ENCODE results near the gene PCBP1.
"Not testable (repeated sequence)": the region's sequence is repeated elsewhere in the genome, so short reads cannot be mapped to it uniquely, and the experiment has no call there.

The PCBP1 gene

DNA sequence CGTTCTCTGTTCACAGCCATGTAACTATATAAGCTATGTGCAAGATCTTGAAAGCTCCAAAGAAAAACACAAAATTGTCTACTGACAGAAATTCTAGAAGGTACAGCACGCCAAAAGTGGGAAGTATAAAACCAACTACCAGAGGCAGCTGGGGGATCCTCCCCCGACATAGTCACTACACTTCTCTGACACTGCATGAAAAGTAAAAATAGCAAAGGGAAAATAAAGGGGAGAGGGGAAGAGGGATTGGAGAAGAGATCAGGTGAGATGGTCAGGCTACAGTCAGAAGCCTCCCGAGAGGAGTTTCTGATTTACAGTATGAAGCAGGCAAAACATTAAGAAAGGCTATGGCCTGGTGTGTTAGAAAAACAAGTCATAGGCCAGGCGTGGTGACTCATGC, 39.8 kb upstream of the PCBP1 start:
- Histone ChIP-seq H3K27ac (ENCODE audit: low read depth in 2 of 2, low read length in 2 of 2) (peak overlapping the region in 1 of 2 donors; percentile 11), H3K4me1 (ENCODE audit: control insufficient read depth in 2 of 2, insufficient read depth in 2 of 2, low read length in 2 of 2) (peaks cover 0 to 5% of the 10 kb centered on the region in 2 donors), H3K27me3 (ENCODE audit: control insufficient read depth in 2 of 2, insufficient read depth in 2 of 2, low read length in 2 of 2) (no peaks in the 10 kb centered on the region), H3K9ac (ENCODE audit: low read depth in 1 of 2, low read length in 2 of 2) (no peak overlapping the region), H3K4me3 (ENCODE audit: low read length in 2 of 2) (no peak overlapping the region), H3K9me3 (ENCODE audit: control insufficient read depth in 2 of 2, low read length in 2 of 2) (no peaks in the 10 kb centered on the region), H3K36me3 (ENCODE audit: control insufficient read depth in 2 of 2, insufficient read depth in 2 of 2, low read length in 2 of 2) (peaks cover 8 to 24% of the 10 kb centered on the region in 2 donors)

DNA sequence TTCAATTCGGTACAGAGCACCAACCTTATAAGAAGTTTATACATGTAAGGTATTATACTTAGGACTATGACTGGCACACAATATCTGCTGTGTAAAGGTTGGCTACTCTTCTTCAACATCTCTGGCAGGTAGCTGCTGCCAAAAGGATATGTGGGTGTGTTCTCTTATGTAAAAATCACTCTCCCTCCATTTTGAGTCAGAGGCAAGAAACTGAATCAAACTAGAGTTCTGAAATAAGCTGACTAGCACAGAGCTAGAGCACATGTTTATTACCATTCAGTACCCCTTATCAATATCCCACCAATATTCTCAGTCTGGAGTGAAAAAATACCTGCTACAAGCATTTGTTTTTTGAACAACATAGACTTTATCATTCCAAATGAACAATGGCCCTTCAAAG, 38.0 kb upstream of the PCBP1 start:
- H3K9ac ChIP-seq (ENCODE audit: low read depth in 1 of 2, low read length in 2 of 2) = no peak overlapping the region
- H3K9me3 ChIP-seq (ENCODE audit: control insufficient read depth in 2 of 2, low read length in 2 of 2) = no peaks in the 10 kb centered on the region
- H3K27me3 ChIP-seq (ENCODE audit: control insufficient read depth in 2 of 2, insufficient read depth in 2 of 2, low read length in 2 of 2) = no peaks in the 10 kb centered on the region
- no peak overlapping the region for H3K4me3 ChIP-seq (ENCODE audit: low read length in 2 of 2)
- H3K27ac ChIP-seq (ENCODE audit: low read depth in 2 of 2, low read length in 2 of 2) = no peak overlapping the region
- peaks cover 0 to 2% of the 10 kb centered on the region in 2 donors for H3K4me1 ChIP-seq (ENCODE audit: control insufficient read depth in 2 of 2, insufficient read depth in 2 of 2, low read length in 2 of 2)
- peaks cover 11 to 24% of the 10 kb centered on the region in 2 donors for H3K36me3 ChIP-seq (ENCODE audit: control insufficient read depth in 2 of 2, insufficient read depth in 2 of 2, low read length in 2 of 2)

DNA sequence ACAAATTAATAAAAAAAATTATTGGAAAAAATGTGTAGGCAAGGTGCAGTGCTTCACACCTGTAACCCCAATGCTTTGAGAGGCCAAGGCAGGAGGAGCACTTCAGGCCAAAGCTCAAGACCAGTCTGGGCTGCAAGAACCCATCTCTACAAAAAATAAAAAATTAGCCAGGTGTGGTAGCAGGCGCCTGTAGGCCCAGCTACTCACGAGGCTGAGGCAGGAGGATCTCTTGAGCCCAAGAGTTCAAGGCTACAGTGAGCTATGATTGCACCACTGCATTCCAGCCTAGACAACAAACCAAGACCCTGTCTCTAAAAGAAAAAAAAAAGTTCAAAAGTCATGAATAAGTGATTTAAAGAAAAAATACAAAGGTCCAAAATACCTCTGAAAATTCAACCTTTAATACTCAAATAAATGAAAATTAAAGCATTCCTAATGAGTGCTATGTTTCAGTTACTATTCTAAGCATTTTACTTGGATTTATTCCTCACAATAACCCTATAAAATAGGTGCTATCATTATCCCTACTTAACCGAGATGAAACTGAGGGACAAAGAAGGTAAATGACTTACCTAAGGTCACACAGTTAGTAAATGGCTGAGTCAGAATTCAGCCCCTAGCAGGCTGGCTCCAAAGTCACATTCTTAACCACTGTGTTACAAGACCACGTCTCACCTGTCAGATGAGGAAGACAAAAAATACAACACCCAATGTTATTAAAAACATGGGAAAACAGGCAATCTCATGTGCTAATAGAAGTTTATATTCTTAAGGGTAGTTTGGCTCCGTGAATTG, 36.4 kb upstream of the PCBP1 start:
- H3K4me3 ChIP-seq (ENCODE audit: low read length in 2 of 2) = no peak overlapping the region
- no peak overlapping the region for H3K27ac ChIP-seq (ENCODE audit: low read depth in 2 of 2, low read length in 2 of 2)
- no peaks in the 10 kb centered on the region for H3K27me3 ChIP-seq (ENCODE audit: control insufficient read depth in 2 of 2, insufficient read depth in 2 of 2, low read length in 2 of 2)
- peaks cover 11 to 30% of the 10 kb centered on the region in 2 donors for H3K36me3 ChIP-seq (ENCODE audit: control insufficient read depth in 2 of 2, insufficient read depth in 2 of 2, low read length in 2 of 2)
- H3K9ac ChIP-seq (ENCODE audit: low read depth in 1 of 2, low read length in 2 of 2) = no peak overlapping the region
- H3K4me1 ChIP-seq (ENCODE audit: control insufficient read depth in 2 of 2, insufficient read depth in 2 of 2, low read length in 2 of 2) = no peaks in the 10 kb centered on the region
- H3K9me3 ChIP-seq (ENCODE audit: control insufficient read depth in 2 of 2, low read length in 2 of 2) = no peaks in the 10 kb centered on the region

DNA sequence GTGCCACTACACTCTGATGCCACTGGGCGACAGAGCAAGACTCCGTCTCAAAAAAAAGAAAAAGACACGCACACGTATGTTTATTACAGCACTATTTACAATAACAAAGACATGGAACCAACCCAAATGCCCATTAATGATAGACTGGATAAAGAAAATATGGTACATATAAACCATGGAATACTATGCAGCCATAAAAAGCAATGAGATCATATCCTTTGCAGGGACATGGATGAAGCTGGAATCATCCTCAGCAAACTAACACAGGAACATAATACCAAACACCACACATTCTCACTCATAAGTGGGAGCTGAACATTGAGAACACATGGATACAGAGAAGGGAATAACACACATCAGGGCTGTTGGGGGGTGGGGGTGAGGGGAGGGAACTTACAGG, 32.0 kb upstream of the PCBP1 start:
- not testable (repeated sequence) for H3K27me3 ChIP-seq (ENCODE audit: control insufficient read depth in 2 of 2, insufficient read depth in 2 of 2, low read length in 2 of 2); H3K9ac ChIP-seq (ENCODE audit: low read depth in 1 of 2, low read length in 2 of 2); H3K27ac ChIP-seq (ENCODE audit: low read depth in 2 of 2, low read length in 2 of 2); H3K4me3 ChIP-seq (ENCODE audit: low read length in 2 of 2); H3K9me3 ChIP-seq (ENCODE audit: control insufficient read depth in 2 of 2, low read length in 2 of 2); H3K4me1 ChIP-seq (ENCODE audit: control insufficient read depth in 2 of 2, insufficient read depth in 2 of 2, low read length in 2 of 2)
- H3K36me3 ChIP-seq (ENCODE audit: control insufficient read depth in 2 of 2, insufficient read depth in 2 of 2, low read length in 2 of 2) = peaks cover 12 to 17% of the 10 kb centered on the region in 2 donors

DNA sequence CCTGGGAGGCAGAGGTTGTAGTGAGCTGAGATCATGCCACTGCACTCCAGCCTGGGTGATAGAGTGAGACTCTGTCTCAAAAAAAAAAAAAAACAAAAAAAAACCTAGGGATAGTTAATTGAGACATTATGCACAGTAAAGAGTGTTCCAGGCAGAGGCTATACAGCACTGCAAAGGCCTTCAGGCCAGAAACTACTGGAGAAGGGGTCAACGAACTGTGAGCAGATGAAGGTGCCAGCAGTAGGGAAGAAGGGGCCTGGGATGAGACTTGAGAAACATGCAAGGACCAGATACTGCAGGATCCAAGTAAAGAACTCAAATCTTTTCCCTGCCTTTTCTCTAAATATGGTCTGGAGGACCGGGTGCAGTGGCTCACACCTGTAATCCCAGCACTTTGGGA, 26.0 kb upstream of the PCBP1 start:
- H3K4me1 ChIP-seq (ENCODE audit: control insufficient read depth in 2 of 2, insufficient read depth in 2 of 2, low read length in 2 of 2) = no peaks in the 10 kb centered on the region
- no peak overlapping the region for H3K27ac ChIP-seq (ENCODE audit: low read depth in 2 of 2, low read length in 2 of 2)
- H3K4me3 ChIP-seq (ENCODE audit: low read length in 2 of 2) = no peak overlapping the region
- no peak overlapping the region for H3K9ac ChIP-seq (ENCODE audit: low read depth in 1 of 2, low read length in 2 of 2)
- no peaks in the 10 kb centered on the region for H3K9me3 ChIP-seq (ENCODE audit: control insufficient read depth in 2 of 2, low read length in 2 of 2)
- H3K27me3 ChIP-seq (ENCODE audit: control insufficient read depth in 2 of 2, insufficient read depth in 2 of 2, low read length in 2 of 2) = no peaks in the 10 kb centered on the region
- peaks cover 21 to 24% of the 10 kb centered on the region in 2 donors for H3K36me3 ChIP-seq (ENCODE audit: control insufficient read depth in 2 of 2, insufficient read depth in 2 of 2, low read length in 2 of 2)

DNA sequence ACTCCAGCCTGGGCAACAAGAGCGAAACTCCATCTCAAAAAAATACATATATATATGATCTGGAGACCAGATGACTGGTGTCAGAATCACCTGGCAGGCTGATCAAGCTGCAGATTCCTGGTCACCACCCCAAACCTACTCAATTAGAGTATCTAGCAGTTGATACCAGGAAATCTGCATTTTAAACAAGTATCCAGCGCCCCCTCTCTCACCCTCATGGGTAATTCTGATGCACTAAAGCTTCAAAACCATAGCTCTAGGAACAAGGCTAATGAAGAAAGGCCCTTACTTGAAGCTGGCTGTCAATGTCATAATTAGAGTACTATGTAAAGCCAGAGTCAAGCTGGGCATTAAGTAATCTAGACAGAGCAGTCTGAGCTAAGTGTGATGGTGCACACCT, 25.0 kb upstream of the PCBP1 start:
- no peaks in the 10 kb centered on the region for H3K4me1 ChIP-seq (ENCODE audit: control insufficient read depth in 2 of 2, insufficient read depth in 2 of 2, low read length in 2 of 2)
- no peaks in the 10 kb centered on the region for H3K27me3 ChIP-seq (ENCODE audit: control insufficient read depth in 2 of 2, insufficient read depth in 2 of 2, low read length in 2 of 2)
- no peak overlapping the region for H3K27ac ChIP-seq (ENCODE audit: low read depth in 2 of 2, low read length in 2 of 2)
- H3K36me3 ChIP-seq (ENCODE audit: control insufficient read depth in 2 of 2, insufficient read depth in 2 of 2, low read length in 2 of 2) = peaks cover 24 to 27% of the 10 kb centered on the region in 2 donors
- H3K9ac ChIP-seq (ENCODE audit: low read depth in 1 of 2, low read length in 2 of 2) = no peak overlapping the region
- H3K9me3 ChIP-seq (ENCODE audit: control insufficient read depth in 2 of 2, low read length in 2 of 2) = no peaks in the 10 kb centered on the region
- H3K4me3 ChIP-seq (ENCODE audit: low read length in 2 of 2) = no peak overlapping the region

DNA sequence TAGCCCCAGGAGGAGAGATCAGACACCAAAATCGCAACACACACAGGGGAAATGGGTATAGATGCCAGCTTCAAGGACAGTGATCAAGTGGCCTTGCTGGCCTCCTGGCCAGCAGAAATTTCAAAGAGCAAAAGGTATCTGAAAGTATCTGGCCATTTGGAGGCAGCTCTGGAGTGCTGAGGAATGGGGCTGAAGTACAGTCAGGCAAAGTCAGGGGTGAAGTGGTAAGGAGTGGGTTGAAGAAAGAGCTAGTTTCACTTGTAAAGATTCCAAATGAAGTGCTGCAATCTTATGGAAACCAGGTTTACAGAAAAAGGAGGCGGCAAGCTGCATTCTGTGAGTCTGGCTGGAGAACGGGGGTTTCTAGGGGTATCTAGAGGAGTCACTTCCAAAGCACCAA, 19.2 kb upstream of the PCBP1 start:
- H3K27me3 ChIP-seq (ENCODE audit: control insufficient read depth in 2 of 2, insufficient read depth in 2 of 2, low read length in 2 of 2) = no peaks in the 10 kb centered on the region
- H3K9me3 ChIP-seq (ENCODE audit: control insufficient read depth in 2 of 2, low read length in 2 of 2) = no peaks in the 10 kb centered on the region
- H3K4me1 ChIP-seq (ENCODE audit: control insufficient read depth in 2 of 2, insufficient read depth in 2 of 2, low read length in 2 of 2) = peaks cover 16 to 29% of the 10 kb centered on the region in 2 donors
- H3K9ac ChIP-seq (ENCODE audit: low read depth in 1 of 2, low read length in 2 of 2) = peak overlapping the region; percentile 24 to 66
- H3K27ac ChIP-seq (ENCODE audit: low read depth in 2 of 2, low read length in 2 of 2) = peak overlapping the region; percentile 73 to 96
- peaks cover 12 to 26% of the 10 kb centered on the region in 2 donors for H3K36me3 ChIP-seq (ENCODE audit: control insufficient read depth in 2 of 2, insufficient read depth in 2 of 2, low read length in 2 of 2)
- no peak overlapping the region for H3K4me3 ChIP-seq (ENCODE audit: low read length in 2 of 2)

DNA sequence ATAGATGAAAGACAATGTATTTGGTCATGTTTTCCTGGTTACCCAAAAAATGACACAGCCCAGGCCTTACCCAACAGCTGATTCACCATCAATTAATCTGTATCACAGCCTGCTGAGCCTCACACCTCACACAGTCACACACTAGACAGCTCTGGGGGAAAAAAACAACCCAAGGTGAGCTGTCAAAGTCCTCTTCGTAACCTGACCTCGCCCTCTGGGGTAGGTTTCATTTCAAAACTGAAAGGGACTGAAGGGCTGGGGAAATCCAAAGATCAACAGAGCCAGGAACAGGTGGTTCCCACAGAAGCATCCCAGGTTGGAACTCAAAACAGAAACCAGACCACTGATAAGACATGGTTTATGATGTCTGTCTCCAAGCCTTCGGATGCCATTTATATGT, 18.2 kb upstream of the PCBP1 start:
- Histone ChIP-seq H3K9me3 (ENCODE audit: control insufficient read depth in 2 of 2, low read length in 2 of 2) (no peaks in the 10 kb centered on the region), H3K9ac (ENCODE audit: low read depth in 1 of 2, low read length in 2 of 2) (peak overlapping the region; percentile 26 to 66), H3K27me3 (ENCODE audit: control insufficient read depth in 2 of 2, insufficient read depth in 2 of 2, low read length in 2 of 2) (no peaks in the 10 kb centered on the region), H3K4me1 (ENCODE audit: control insufficient read depth in 2 of 2, insufficient read depth in 2 of 2, low read length in 2 of 2) (peaks cover 16 to 29% of the 10 kb centered on the region in 2 donors), H3K4me3 (ENCODE audit: low read length in 2 of 2) (peak overlapping the region; percentile 24 to 37), H3K36me3 (ENCODE audit: control insufficient read depth in 2 of 2, insufficient read depth in 2 of 2, low read length in 2 of 2) (peaks cover 12 to 19% of the 10 kb centered on the region in 2 donors), H3K27ac (ENCODE audit: low read depth in 2 of 2, low read length in 2 of 2) (peak overlapping the region; percentile 73 to 96)

DNA sequence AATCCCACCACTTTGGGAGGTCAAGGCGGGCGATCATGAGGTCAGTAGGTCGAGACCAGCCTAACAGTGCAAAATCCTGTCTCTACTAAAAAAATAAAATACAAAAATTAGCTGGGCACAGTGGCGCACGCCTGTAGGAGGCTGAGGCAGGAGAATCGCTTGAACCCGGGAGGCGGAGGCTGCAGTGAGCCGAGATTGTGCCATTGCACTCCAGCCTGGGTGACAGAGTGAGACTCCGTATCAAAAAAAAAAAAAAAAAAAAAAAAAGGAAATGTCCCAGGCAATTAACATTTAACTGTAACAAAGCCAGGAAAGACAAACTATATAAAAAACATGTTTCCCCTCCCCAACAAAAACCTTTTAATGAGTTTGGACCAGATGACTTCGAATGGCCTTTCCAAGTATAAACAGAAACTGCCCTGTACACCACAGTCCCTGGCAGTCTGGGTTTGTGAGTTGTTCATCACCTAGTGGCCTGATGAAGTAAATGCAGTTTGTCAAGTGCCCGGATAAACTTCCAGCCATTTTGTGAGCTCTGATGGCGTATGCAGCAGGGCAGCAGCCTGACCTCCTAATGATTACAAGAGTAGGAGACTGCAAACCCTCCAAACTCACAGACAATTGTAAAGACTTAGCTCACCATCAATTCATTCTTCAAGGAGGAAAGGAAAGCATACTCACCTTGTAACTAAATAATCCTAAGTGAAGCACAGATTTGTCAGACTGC, 16.6 kb upstream of the PCBP1 start:
- H3K9me3 ChIP-seq (ENCODE audit: control insufficient read depth in 2 of 2, low read length in 2 of 2) = no peaks in the 10 kb centered on the region
- peak overlapping the region; percentile 73 to 96 for H3K27ac ChIP-seq (ENCODE audit: low read depth in 2 of 2, low read length in 2 of 2)
- peak overlapping the region; percentile 0 to 62 for H3K9ac ChIP-seq (ENCODE audit: low read depth in 1 of 2, low read length in 2 of 2)
- H3K27me3 ChIP-seq (ENCODE audit: control insufficient read depth in 2 of 2, insufficient read depth in 2 of 2, low read length in 2 of 2) = no peaks in the 10 kb centered on the region
- no peak overlapping the region for H3K4me3 ChIP-seq (ENCODE audit: low read length in 2 of 2)
- peaks cover 16 to 29% of the 10 kb centered on the region in 2 donors for H3K4me1 ChIP-seq (ENCODE audit: control insufficient read depth in 2 of 2, insufficient read depth in 2 of 2, low read length in 2 of 2)
- peaks cover 8 to 18% of the 10 kb centered on the region in 2 donors for H3K36me3 ChIP-seq (ENCODE audit: control insufficient read depth in 2 of 2, insufficient read depth in 2 of 2, low read length in 2 of 2)

DNA sequence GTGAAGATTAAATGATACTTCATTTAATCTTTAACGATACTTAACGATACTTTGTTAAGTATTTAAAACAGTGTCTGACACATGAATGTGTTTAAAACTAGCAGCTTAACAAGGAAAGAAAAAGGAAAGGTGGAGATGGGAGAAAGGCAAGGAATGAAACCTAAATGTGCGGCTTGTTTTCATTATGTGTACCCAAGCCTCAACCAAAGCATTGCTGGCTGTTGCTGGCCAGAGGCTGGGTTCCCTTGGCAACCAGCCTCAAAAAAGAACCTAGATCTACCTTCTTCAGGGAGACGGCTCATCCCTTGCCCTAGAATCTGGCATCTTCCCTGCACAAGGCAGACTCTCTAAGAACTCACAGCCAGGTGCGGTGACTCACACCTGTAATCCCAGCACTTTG, 13.8 kb upstream of the PCBP1 start:
- no peak overlapping the region for H3K27ac ChIP-seq (ENCODE audit: low read depth in 2 of 2, low read length in 2 of 2)

More for the DNA sequence above, 13.8 kb upstream of the PCBP1 start:
- Histone ChIP-seq H3K9ac (ENCODE audit: low read depth in 1 of 2, low read length in 2 of 2) (no peak overlapping the region), H3K36me3 (ENCODE audit: control insufficient read depth in 2 of 2, insufficient read depth in 2 of 2, low read length in 2 of 2) (peaks cover 14 to 23% of the 10 kb centered on the region in 2 donors), H3K27me3 (ENCODE audit: control insufficient read depth in 2 of 2, insufficient read depth in 2 of 2, low read length in 2 of 2) (no peaks in the 10 kb centered on the region), H3K4me3 (ENCODE audit: low read length in 2 of 2) (no peak overlapping the region), H3K9me3 (ENCODE audit: control insufficient read depth in 2 of 2, low read length in 2 of 2) (no peaks in the 10 kb centered on the region), H3K4me1 (ENCODE audit: control insufficient read depth in 2 of 2, insufficient read depth in 2 of 2, low read length in 2 of 2) (peaks cover 9 to 22% of the 10 kb centered on the region in 2 donors)

All from mucosa of rectum (tissue), 2 donors.